HL-60/S4 treated with retinoic acid at 250 ng/mL for 4 days and 3 days (cell line): ENCODE measurements around the gene MYPOP.

ENCODE experiments used
- in situ Hi-C: fragments of 300-500 bp; cut with MboI; formaldehyde crosslinking; loops from 2 replicates; pipeline ENCODE4 v1.7.0; 2022; ENCODE audit warnings: low sequenced_read_pairs

Gene MYPOP

GRCh38 chr19:45865269-45865948 lies 37.0 kb downstream of the MYPOP start:
- in situ Hi-C loops, result no loop called here

GRCh38 chr19:45864629-45865082 lies 37.8 kb downstream of the MYPOP start:
- in situ Hi-C loops, result no loop called here

GRCh38 chr19:45863840-45864628 lies 38.4 kb downstream of the MYPOP start, which contains the start of gene FOXA3:
TSS of gene FOXA3 (plus strand) at chr19:45864326. CDS start at chr19:45864457, 131 bp downstream.
- in situ Hi-C loops, result no loop called here

GRCh38 chr19:45863335-45863839 lies 39.0 kb downstream of the MYPOP start:
- in situ Hi-C loops, result no loop called here

- in situ Hi-C loops, result no loop called here
These were observed 39.7 kb downstream of the MYPOP start, which contains the start of gene SYMPK for GRCh38 chr19:45862564-45863334. TSS of gene SYMPK (minus strand) at chr19:45863147. CDS start at chr19:45854495, 8,652 bp downstream.

- in situ Hi-C loops, result no loop called here
These were observed 40.2 kb downstream of the MYPOP start for GRCh38 chr19:45862271-45862563.

- in situ Hi-C loops, result no loop called here
These were observed 41.8 kb downstream of the MYPOP start for GRCh38 chr19:45860359-45861259.

- in situ Hi-C loops, result no loop called here
These were observed 48.1 kb downstream of the MYPOP start for GRCh38 chr19:45854167-45854778.

GRCh38 chr19:45852983-45853382 lies 49.4 kb downstream of the MYPOP start:
- in situ Hi-C loops, result no loop called here

GRCh38 chr19:45852145-45852750 lies 50.2 kb downstream of the MYPOP start:
- in situ Hi-C loops, result no loop called here

- in situ Hi-C loops, result no loop called here
These were observed 53.5 kb downstream of the MYPOP start for GRCh38 chr19:45848922-45849321.

GRCh38 chr19:45847663-45848062 lies 54.8 kb downstream of the MYPOP start:
- in situ Hi-C loops, result no loop called here

GRCh38 chr19:45842198-45842597 lies 60.2 kb downstream of the MYPOP start:
- in situ Hi-C loops, result no loop called here
